NAMALWA (cell line): ENCODE measurements around the gene EXOC3L4.

Source experiments
- DNase-seq: peaks from one replicate; pipeline ENCODE4 v3.0.0-alpha.2; 2015; ENCODE audit warnings: low spot score

EXOC3L4 gene

GRCh38 chr14:103091041-103091882 is 3.3 kb upstream of the EXOC3L4 start:
- peak; percentile 49 for DNase-seq

GRCh38 chr14:103091883-103092222 is 2.7 kb upstream of the EXOC3L4 start:
- DNase-seq: no peak

- DNase-seq: no peak
Measured at GRCh38 chr14:103093856-103094405, 594 bp upstream of the EXOC3L4 start.

DNA sequence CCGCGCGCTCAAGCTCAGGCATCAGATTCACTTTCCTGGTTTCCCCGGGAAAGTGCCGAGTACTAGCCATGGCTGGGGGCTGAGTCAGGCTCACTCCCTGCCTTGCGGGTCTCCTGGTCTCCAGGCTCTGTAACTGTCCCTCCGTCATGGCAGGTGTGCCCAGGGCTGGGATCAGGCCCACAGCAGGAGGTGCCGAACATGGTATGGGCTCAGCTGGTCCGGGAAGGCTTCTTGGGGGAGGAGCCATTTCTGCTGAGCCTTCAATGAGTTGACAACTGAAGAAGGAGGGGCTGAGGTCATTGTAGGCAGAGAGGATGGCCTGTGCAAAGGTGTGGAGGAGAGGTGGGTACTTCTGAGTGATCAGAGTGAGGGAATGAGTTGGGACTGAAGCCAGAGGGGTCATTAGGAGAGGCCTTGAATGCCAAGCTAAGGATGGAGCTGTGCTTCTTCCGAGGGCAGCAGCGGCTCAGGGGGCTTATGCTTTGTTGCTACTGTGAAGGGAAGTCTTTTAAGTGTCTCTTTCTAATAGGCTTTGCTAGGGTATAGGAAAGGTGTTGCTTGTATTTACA is 769 bp downstream of the EXOC3L4 start:
- DNase-seq: no peak

GRCh38 chr14:103096387-103096786 is 1.9 kb downstream of the EXOC3L4 start:
- no peak for DNase-seq

DNA sequence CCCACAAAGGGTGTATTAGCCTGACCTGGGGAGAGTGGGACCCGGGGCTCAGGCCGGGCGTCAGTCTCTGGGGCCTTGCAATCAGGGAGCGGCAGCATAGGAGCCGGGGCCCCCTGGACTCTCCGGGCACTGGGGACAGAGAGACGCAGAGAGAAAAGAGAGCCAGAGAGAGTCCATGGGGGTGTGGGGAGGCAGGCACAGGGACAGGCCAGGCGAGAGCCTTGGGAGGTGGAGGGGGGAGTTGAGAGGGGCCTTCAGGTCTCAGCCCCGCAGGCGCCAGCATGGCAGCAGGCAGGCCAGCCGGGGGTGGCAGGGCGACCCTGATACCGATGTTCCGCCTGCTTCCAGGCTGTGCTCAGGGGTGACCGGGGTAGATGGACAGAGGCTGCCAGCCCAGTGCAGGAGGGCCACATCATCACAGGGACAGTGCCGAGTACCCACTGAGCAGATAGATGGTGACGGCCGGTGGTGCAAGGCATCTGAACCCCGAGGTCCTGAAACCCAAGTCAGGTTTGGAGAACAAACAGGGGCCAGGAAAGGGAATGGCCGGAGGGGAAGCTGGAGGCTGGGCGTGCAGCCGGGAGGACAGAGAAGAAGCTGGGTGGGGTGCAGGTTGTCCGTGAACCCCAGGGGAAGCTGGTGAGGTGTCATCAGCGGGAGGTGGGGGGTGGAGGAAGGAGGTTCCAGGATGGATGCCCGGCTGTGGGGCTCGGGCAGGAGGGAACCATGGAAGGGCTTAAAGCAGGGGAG is 2.9 kb downstream of the EXOC3L4 start:
- no peak for DNase-seq

DNA sequence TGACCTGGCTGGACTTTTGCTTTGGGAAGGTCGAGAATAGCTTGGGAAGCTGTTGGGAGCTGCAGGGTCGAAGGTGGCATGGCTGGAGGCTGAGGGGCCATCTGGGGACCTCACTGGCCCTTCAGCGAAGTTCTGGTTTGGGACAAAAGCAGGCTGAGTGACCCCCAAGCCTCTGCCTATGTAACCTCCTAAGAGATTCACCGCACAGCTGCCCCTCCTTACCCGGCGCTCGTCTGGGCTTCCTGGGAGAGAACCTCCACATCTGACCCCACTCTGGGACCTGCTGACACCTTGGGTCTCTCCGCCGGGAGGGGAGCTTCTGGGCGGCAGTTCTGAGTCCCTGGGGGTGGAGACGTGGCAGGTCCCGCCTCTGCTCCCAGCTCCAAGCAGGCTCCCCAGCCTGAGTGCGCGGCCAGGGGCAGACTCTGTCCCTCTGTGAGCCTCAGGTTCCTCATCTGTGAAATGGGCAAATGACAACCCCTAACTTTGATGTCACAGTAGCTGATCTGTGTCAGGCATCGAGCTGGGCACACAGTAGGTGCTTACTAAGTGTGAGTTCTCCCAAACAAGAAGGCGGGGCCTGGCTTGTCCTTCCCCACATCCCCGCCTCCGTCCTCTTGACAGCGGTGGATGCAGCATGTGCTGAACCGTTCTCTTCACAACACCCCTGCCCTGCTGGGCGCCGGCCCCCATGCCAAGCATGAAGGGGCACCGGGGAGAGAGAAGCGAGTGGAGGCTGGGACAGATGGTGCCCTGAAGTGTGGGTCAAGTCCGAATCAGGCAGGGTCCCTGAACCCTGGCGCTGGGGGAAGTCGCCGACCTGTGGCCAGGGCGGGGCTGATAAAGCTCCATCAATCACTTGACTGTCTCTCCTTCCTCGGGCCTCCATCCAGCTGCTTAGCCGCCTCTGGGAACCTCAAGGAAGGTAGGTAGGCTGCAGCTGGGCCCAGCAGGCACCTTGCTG is 3.8 kb downstream of the EXOC3L4 start:
- no peak for DNase-seq

DNA sequence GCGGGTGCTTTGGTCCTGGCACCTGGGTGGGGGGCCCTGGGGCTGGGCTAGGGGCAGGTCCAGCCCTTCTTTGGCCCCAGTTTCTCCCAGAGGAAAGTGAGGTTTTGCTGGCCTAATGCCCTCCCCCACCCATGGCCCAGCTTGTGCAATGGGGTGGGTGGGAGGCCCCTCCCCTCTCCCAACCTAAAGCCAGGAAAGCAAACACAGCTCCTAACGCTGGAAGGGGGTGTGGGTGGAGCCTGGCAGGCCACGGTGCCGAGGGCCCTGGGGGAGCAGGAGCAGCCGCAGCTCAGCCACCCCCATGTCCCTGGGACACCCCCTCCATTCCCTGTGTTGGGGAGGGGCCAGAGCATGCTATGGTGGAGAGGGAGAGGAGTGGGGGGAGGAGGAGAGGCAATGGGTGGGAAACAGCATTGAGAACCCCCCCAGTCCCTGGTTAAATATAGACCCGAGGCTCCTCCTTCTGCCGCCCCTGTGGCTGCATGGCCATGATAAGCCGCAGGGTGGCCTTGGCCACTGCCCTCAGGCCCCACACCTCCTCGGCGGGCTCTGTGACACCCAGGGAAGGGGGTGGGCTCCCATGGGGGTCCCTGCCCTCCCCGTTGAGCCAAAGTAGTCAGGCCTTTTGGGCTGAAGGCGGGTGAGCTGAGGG is 4.7 kb downstream of the EXOC3L4 start:
- no peak for DNase-seq

- no peak for DNase-seq
Measured at GRCh38 chr14:103099733-103100280, 5.3 kb downstream of the EXOC3L4 start.

- no peak for DNase-seq
Measured at GRCh38 chr14:103100281-103101121, 6.0 kb downstream of the EXOC3L4 start.

DNA sequence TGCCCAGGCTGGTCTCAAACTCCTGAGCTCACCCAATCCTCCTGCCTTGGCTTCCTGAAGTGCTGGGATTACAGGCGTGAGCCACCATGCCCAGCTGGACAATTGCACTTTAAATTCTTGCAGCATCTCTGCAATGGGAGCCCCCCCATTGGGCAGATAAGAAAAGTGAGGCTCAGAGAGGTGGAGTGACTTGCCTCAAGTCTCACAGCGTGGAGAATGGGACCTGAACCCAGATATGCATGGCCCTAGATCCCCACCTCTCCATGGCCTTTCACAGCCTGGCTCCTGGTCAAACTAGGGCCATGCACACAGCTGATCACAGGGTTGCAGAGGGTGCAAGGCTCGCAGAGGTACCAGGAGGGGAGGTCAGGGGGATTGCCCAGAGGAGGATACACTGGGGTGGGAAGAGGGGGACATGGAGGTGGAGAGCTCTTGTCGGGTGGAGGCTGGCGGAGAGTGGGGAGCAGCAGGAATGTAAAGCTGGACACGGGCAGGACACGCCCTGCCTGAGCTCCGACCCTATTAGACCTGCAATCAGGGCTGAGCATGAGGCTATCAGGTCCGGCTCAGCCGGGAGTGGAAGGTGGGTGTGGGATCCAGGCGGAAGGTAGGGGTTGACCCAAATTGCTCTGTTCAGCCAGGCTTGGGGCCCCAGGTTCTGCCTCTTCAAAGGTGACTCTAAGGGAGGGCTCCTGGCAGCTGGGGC is 6.9 kb downstream of the EXOC3L4 start:
- no peak for DNase-seq

GRCh38 chr14:103101963-103102688 is 7.6 kb downstream of the EXOC3L4 start:
- DNase-seq: no peak

GRCh38 chr14:103102689-103103260 is 8.2 kb downstream of the EXOC3L4 start:
- no peak for DNase-seq

GRCh38 chr14:103103461-103104388 is 9.2 kb downstream of the EXOC3L4 start:
- DNase-seq: no peak

DNA sequence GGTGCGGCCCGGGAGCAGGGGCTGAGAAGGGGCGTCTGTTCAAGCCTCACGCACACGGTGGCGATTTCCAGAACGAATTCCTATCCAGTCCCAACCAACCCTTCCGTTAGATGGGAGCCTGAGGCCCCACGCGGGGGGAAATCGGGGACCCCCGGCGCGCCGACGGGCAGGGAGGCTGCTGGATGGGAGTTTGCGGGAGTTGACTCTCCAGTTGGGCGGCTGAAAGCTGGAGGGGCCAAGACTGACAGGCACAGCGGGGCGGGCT is 9.8 kb downstream of the EXOC3L4 start:
- DNase-seq: no peak

- peak; percentile 61 for DNase-seq
Measured at GRCh38 chr14:103104654-103105452, 10.3 kb downstream of the EXOC3L4 start.
